ENCODE results near the gene KLHDC8B. TPM values are rescaled to one million over a fixed set of nuclear protein-coding genes. Genes with fewer than 3 reads are reported as not detected.

Gene KLHDC8B
- total and polyA plus RNA-seq, 2 of the 4 experiments (the other 2 are of a cell fraction) = 16.3 to 16.5 TPM

DNA sequence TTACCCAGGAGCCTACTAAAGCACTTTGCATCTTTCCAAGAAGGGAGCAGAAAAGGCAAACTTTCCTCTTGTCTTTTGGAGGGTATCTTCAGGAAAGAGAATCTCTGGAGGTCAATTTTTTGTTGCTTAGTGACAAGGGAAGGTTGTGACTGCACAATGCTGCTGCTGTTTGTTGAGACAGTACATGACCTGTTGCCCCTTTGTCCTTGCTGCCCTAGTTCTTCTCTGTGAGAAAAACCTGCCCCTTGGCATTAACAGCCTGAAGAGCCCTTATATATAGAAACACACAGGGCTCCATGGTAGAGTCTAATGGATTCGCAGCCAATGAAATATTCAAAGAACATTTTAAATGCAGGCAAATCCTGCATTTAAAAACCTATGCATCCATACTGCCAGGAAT is 20.3 kb downstream of the KLHDC8B start:
- no peak overlapping the region for H2BK120ac ChIP-seq (ENCODE audit: low read depth, low read length)
- no peaks in the 10 kb centered on the region for H4K20me1 ChIP-seq (ENCODE audit: insufficient read depth, low read length)
- ChIA-PET CTCF (no interaction called here), POLR2A (ENCODE audit: unreplicated experiment) (no interaction called here)
- no peak overlapping the region for H4K5ac ChIP-seq (ENCODE audit: low read depth, low read length)
- intact Hi-C loops (cut with micrococcal nuclease) (no loop called here), dilution Hi-C loops (cut with HindIII; ENCODE audit: low sequenced_read_pairs, unreplicated experiment) (no loop called here), in situ Hi-C loops (cut with MboI; ENCODE audit: low sequenced_read_pairs) (no loop called here)
- no peak overlapping the region for H3K27ac ChIP-seq (ENCODE audit: insufficient read depth, low read length)
- H3K4me3 ChIP-seq (ENCODE audit: insufficient read depth, low read depth, low read length) = no peak overlapping the region
- no peaks in the 10 kb centered on the region for H3K79me1 ChIP-seq (ENCODE audit: low read depth in 1 of 2, low read length in 2 of 2)
- ATAC-seq (ENCODE audit: low read depth) = no peak
- H2AFZ ChIP-seq (replicated peaks; ENCODE audit: low read length, poor library complexity) = no peak overlapping the region
- no peak overlapping the region for H4K8ac ChIP-seq (ENCODE audit: low read depth in 2 of 2, low read length in 2 of 2)
- no peak overlapping the region for H4K91ac ChIP-seq (ENCODE audit: insufficient read depth, low read depth, low read length)
- no peak overlapping the region for H3K56ac ChIP-seq (ENCODE audit: extremely low read depth, insufficient read depth, low read length)
- H3K18ac ChIP-seq (ENCODE audit: low read depth, low read length) = no peak overlapping the region
- H3K27me3 ChIP-seq (ENCODE audit: control insufficient read depth, insufficient read depth, low read length) = peaks cover 27% of the 10 kb centered on the region
- no peaks in the 10 kb centered on the region for H3K9me3 ChIP-seq (ENCODE audit: control insufficient read depth, insufficient read depth, low read length)
- H3K4me1 ChIP-seq (ENCODE audit: control insufficient read depth, insufficient read depth, low read length) = no peaks in the 10 kb centered on the region
- H2BK5ac ChIP-seq (ENCODE audit: low read depth, low read length, poor library complexity, severe bottlenecking) = no peak overlapping the region
- no peak overlapping the region for H2AK5ac ChIP-seq (ENCODE audit: low read depth, low read length)
- H2AK9ac ChIP-seq (replicated peaks; ENCODE audit: low read depth, low read length, poor library complexity) = no peak overlapping the region
- no peak overlapping the region for H2BK20ac ChIP-seq (ENCODE audit: low read depth, low read length)
- H3K9ac ChIP-seq (ENCODE audit: low read depth, low read length) = no peak overlapping the region
- no peak for DNase-seq
- no TSS peak for BruUV-seq (replicated peaks)
- H3K23ac ChIP-seq (ENCODE audit: low read depth, low read length) = no peak overlapping the region
- no peak overlapping the region for H3K4ac ChIP-seq (ENCODE audit: low read depth, low read length)
- no peaks in the 10 kb centered on the region for H3K36me3 ChIP-seq (ENCODE audit: control insufficient read depth, insufficient read depth, low read length)
- no peak overlapping the region for H2BK15ac ChIP-seq (ENCODE audit: low read depth, low read length)
- H3K4me2 ChIP-seq (ENCODE audit: low read depth, low read length) = no peak overlapping the region
- WGBS, 2 experiments (ENCODE audit: extremely low coverage in 2 of 2, insufficient read length in 1 of 2) = no CpG with 5 or more reads among the region's 1 CpG
- no peaks in the 10 kb centered on the region for H3K9me1 ChIP-seq (ENCODE audit: insufficient read depth, low read length)
- no peak for TF ChIP-seq NFE2L2 (IDR thresholded peaks at IDR 0.05; ENCODE audit: low read depth, low read length)
- TF ChIP-seq POLR2A (IDR thresholded peaks at IDR 0.05; ENCODE audit: low read depth, low read length) = no peak
- no peak for TF ChIP-seq RFX5 (IDR thresholded peaks at IDR 0.05; ENCODE audit: low read depth, low read length)
- TF ChIP-seq RCOR1 (IDR thresholded peaks at IDR 0.05; ENCODE audit: insufficient replicate concordance, low read length) = no peak
- no peak for TF ChIP-seq CEBPB (IDR thresholded peaks at IDR 0.05; ENCODE audit: low read depth, low read length)
- TF ChIP-seq RAD21 (IDR thresholded peaks at IDR 0.05; ENCODE audit: low read length) = no peak
- TF ChIP-seq FOS (IDR thresholded peaks at IDR 0.05; ENCODE audit: low read depth, low read length) = no peak
- TF ChIP-seq SMC3 (IDR thresholded peaks at IDR 0.05; ENCODE audit: low read depth, low read length) = no peak
- TF ChIP-seq, protein P1, sequence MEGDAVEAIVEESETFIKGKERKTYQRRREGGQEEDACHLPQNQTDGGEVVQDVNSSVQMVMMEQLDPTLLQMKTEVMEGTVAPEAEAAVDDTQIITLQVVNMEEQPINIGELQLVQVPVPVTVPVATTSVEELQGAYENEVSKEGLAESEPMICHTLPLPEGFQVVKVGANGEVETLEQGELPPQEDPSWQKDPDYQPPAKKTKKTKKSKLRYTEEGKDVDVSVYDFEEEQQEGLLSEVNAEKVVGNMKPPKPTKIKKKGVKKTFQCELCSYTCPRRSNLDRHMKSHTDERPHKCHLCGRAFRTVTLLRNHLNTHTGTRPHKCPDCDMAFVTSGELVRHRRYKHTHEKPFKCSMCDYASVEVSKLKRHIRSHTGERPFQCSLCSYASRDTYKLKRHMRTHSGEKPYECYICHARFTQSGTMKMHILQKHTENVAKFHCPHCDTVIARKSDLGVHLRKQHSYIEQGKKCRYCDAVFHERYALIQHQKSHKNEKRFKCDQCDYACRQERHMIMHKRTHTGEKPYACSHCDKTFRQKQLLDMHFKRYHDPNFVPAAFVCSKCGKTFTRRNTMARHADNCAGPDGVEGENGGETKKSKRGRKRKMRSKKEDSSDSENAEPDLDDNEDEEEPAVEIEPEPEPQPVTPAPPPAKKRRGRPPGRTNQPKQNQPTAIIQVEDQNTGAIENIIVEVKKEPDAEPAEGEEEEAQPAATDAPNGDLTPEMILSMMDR (conservative IDR thresholded peaks at IDR 0.05; ENCODE audit: low read depth, low read length) = no peak
- TF ChIP-seq MAZ (IDR thresholded peaks at IDR 0.05; ENCODE audit: borderline replicate concordance, low read depth, low read length) = no peak
- no peak for TF ChIP-seq MXI1 (IDR thresholded peaks at IDR 0.05; ENCODE audit: borderline replicate concordance, low read depth, low read length)
- TF ChIP-seq, protein P2, sequence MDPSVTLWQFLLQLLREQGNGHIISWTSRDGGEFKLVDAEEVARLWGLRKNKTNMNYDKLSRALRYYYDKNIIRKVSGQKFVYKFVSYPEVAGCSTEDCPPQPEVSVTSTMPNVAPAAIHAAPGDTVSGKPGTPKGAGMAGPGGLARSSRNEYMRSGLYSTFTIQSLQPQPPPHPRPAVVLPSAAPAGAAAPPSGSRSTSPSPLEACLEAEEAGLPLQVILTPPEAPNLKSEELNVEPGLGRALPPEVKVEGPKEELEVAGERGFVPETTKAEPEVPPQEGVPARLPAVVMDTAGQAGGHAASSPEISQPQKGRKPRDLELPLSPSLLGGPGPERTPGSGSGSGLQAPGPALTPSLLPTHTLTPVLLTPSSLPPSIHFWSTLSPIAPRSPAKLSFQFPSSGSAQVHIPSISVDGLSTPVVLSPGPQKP (IDR thresholded peaks at IDR 0.05; ENCODE audit: borderline replicate concordance, low read depth, low read length) = no peak
- TF ChIP-seq MAFK (IDR thresholded peaks at IDR 0.05; ENCODE audit: low read depth, low read length) = no peak
- TF ChIP-seq BHLHE40 (IDR thresholded peaks at IDR 0.05; ENCODE audit: low read depth, low read length) = no peak
- TF ChIP-seq CHD1 (IDR thresholded peaks at IDR 0.05; ENCODE audit: low read depth, low read length) = no peak
- TF ChIP-seq, protein P3, sequence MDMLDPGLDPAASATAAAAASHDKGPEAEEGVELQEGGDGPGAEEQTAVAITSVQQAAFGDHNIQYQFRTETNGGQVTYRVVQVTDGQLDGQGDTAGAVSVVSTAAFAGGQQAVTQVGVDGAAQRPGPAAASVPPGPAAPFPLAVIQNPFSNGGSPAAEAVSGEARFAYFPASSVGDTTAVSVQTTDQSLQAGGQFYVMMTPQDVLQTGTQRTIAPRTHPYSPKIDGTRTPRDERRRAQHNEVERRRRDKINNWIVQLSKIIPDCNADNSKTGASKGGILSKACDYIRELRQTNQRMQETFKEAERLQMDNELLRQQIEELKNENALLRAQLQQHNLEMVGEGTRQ (IDR thresholded peaks at IDR 0.05; ENCODE audit: low read depth, low read length) = no peak
- no peak overlapping the region for H3K14ac ChIP-seq (replicated peaks; ENCODE audit: low read depth, low read length)
